Lower leg skin (tissue), 4 donors: Measurements from ENCODE around the gene EHBP1. TPM values are rescaled to one million over a fixed set of nuclear protein-coding genes. Genes with fewer than 3 reads are reported as not detected.

Source experiments
- DNase-seq, 2 donors: peaks; one replicate each; pipeline ENCODE4 v3.0.0-alpha.2; 2019; ENCODE audit warnings: low spot score in 2 of 2
- H3K4me3 ChIP-seq: fragments of 200-600 bp; sonication (generic); 2 replicates; pipeline ENCODE4 v1.5.1; 2017; ENCODE audit warnings: mild to moderate bottlenecking, low read depth; ENCODE audit not compliant: poor library complexity, severe bottlenecking
- CTCF ChIP-seq, 3 donors: fragments of 450-650 bp; IDR thresholded peaks; one replicate each; pipeline ENCODE4 v1.5.1; 2016; ENCODE audit warnings: antibody characterized with exemption in 3 of 3, mild to moderate bottlenecking in 3 of 3, moderate library complexity in 2 of 3
- POLR2A ChIP-seq, 2 donors: fragments of 450-650 bp; IDR thresholded peaks; one replicate each; pipeline ENCODE4 v1.6.1; 2016 to 2017; ENCODE audit warnings: antibody characterized with exemption in 2 of 2, mild to moderate bottlenecking in 1 of 2, moderate library complexity in 1 of 2
- WGBS, 2 donors: methylation state at CpG; one replicate each; pipeline ENCODE4 v1.1.5; 2018; 5-methylcytosine and 5-hydroxymethylcytosine counted together
- intact Hi-C: fragments of 100-400 bp; cut with DNase I; formaldehyde crosslinking; loops from one replicate; pipeline ENCODE4 v1.15.0; 2023; ENCODE audit warnings: low total_unique reads
- total RNA-seq, 4 donors: library from RNA; depleted of rRNA; stranded (reverse); fragments of >200 nt; gene quantifications; one replicate each; pipeline ENCODE4 v1.1.0, GENCODE V29; 2016

EHBP1 gene
- total RNA-seq, 4 donors from 2014 or later = 33.8 to 67.8 (median 51.2) TPM

DNA sequence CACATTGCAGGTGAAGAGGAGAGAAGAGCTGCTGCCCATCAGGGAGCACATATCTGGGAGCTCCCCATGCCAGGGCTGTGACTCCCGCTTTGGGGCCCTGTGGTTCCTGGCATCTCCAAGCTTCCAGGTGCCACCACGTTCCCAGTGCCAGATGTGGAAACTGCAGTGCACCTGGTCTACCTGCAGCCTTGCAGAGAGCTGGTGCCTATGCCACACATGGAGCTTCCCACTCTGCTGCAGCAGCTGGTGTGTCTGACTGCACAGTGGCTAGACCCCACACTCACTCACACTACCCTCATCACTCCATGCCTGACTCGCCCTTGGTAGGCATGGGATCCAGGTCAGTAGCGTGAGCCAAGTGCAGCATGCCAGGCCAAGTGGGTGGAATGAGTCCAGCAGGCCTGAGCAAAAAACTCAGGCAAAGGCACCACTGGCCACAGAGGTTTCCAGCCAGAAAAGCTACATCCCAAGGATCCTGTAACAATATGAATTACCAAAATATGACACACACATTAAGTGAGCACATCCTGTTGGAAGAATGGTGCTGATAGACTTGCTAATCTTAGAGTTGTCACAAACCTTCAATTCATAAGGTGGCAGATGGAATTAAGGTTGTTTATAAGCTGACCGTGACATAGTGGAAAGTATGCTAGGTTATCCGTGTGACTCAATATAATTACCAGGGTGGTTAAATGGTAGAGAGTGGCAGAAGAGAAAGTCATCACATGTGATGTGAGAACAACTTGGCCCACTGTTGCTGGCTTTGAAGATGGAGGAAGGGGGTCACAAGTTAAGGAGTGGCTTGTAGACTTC is 150.9 kb downstream of the EHBP1 start:
- no peak overlapping the region for H3K4me3 ChIP-seq
- WGBS, 2 donors = 90 to 93% methylated on average over 6 of the region's 6 CpGs
- no peak for DNase-seq
- intact Hi-C loops = no loop called here
- TF ChIP-seq CTCF (IDR thresholded peaks at IDR 0.05) (no peak), POLR2A (IDR thresholded peaks at IDR 0.05) (no peak)

DNA sequence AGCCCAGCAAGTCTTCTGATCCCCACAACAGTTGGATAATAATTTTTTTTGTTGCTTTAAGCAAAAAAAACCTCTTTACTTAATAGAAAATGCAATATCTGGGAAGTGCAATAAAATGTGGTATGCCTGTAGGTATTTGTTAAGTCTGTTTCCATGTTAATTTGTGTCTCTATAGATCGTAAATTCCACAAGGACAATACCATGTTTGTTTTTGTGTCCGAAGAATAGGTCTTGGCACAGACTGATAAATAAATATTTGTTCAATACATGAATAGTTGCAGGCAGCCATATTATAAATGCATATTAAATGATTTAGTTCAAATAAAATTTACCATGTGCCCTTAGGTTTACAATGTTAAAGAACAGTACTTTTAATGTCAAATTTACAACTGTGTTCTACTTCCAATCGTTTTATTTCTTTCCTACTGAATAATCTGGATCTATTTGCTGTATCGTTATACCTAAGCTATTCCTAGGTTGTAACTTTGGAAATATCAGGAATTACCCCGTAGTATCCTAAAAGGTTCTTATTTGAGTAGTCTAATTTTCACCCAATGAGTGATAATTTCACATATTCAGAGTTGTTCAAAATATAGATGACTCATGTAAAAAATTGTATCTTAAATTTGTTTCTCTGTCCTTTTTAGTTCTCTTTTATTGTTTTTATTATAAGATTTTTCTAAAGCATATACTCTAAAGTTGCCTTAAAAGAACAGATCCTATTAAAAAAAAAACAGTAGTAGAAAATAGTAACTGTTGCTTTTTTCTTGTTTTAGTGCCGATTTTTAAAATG is 151.8 kb downstream of the EHBP1 start:
- H3K4me3 ChIP-seq = no peak overlapping the region
- DNase-seq = no peak
- intact Hi-C loops = no loop called here
- 75 to 76% methylated on average over 6 of the region's 6 CpGs for WGBS, 2 donors
- TF ChIP-seq POLR2A (IDR thresholded peaks at IDR 0.05) (no peak), CTCF (IDR thresholded peaks at IDR 0.05) (no peak)

DNA sequence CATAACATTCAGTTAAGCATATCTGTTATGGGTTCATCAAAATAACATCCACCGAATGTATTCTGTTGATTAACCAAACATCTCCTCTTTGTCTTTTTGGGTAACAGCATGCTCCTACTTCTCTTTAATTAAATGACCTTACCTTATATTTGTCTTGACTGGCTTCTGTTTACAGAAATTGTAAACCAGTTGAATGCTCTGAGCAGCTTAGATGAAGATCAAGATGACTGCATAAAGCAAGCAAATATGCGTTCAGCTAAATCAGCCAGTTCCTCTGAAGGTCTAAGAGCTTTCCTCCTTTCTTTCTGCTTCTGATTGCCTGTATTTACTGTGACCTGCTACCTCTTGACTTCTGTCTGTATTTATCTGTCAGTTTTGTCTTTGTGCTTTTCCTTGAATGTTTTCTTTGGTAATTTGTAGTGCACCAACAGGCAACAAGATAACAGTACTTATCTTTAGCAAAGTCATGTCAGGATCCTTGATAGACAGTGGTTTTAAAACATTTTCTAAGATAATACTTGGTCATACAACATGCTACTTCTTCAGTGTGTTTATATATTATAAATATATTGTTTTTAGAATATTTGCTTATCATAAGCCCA is 152.8 kb downstream of the EHBP1 start:
- intact Hi-C loops = no loop called here
- no peak overlapping the region for H3K4me3 ChIP-seq
- no peak for DNase-seq
- WGBS, 2 donors = 94 to 98% methylated on average over 2 of the region's 2 CpGs
- TF ChIP-seq CTCF (IDR thresholded peaks at IDR 0.05) = no peak
- no peak for TF ChIP-seq POLR2A (IDR thresholded peaks at IDR 0.05)

DNA sequence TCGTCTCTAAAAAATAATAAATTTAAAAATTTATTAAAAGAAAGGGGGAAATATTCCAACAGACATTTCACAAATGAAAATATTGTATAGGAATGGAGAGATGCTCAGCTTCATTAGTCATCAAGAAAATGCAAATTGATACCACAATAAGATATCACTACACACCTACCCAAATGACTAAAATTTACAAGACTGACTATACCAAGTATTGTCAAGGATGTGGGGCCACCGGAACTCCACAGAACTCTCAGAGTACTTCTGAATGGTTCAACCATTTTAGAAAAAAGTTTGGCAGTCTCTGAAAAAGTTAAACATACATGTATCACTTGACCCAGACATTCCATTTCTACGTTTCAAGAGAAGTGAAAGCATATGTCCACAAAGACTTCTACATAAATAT is 163.4 kb downstream of the EHBP1 start:
- no peak overlapping the region for H3K4me3 ChIP-seq
- intact Hi-C loops = no loop called here

DNA sequence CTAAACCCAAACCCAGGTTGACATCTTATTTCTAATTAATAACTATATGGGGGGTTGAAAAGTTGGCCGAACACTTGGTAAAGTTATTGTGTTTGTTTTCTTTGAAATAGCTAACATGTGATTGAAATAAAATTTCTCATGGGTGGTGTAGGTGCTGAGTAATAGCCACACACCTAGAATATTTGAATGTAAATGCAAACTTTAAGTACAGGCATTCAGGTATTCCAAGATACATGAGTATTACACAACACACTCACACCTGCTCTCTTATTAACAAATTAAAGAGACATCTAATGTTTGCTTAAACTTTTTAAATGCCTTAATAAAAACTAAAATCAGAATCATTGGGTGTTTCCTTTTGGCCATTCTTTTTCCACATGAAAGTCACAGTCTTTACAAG is 165.5 kb downstream of the EHBP1 start:
- intact Hi-C loops = no loop called here
- 61 to 65% methylated on average over 1 of the region's 1 CpG for WGBS, 2 donors
- DNase-seq = no peak
- no peak for TF ChIP-seq POLR2A (IDR thresholded peaks at IDR 0.05)
- no peak for TF ChIP-seq CTCF (IDR thresholded peaks at IDR 0.05)
- H3K4me3 ChIP-seq = no peak overlapping the region

More for the DNA sequence above, 163.4 kb downstream of the EHBP1 start:
- no peak for TF ChIP-seq POLR2A (IDR thresholded peaks at IDR 0.05)
- TF ChIP-seq CTCF (IDR thresholded peaks at IDR 0.05) = no peak
- 90 to 94% methylated on average over 3 of the region's 3 CpGs for WGBS, 2 donors
- DNase-seq = no peak
